ENCODE results near the gene ACP1. TPM values are rescaled to one million over a fixed set of nuclear protein-coding genes. Genes with fewer than 3 reads are reported as not detected.

Gene ACP1
- polyA plus RNA-seq, 1 of the 3 experiments (the other 2 are of a cell fraction), result 88.9 TPM

- Histone ChIP-seq H3K9me3 (no peaks in the 10 kb centered on the region; the same call in 1 of the 2 replicates), H3K36me3 (replicated peaks in 1 of 2; ENCODE audit: control insufficient read depth in 1 of 2, insufficient read depth in 2 of 2, low read length in 1 of 2) (peaks cover 30 to 34% of the 10 kb centered on the region in 2 experiments), H3F3A (replicated peaks; ENCODE audit: insufficient read depth) (no peaks in the 10 kb centered on the region), H3K4me2 (no peak overlapping the region), H3K27me3 (ENCODE audit: insufficient read depth) (no peaks in the 10 kb centered on the region), H2AFZ (ENCODE audit: low read depth) (no peak overlapping the region), H3K27ac (ENCODE audit: low read depth in 2 of 2, low read length in 1 of 2) (no peak overlapping the region), H3K4me3 (ENCODE audit: low read depth in 2 of 2, low read length in 1 of 2) (no peak overlapping the region), H4K20me1 (ENCODE audit: insufficient read depth) (no peaks in the 10 kb centered on the region), H3K9me2 (no peaks in the 10 kb centered on the region), H3K79me2 (ENCODE audit: insufficient read depth) (no peaks in the 10 kb centered on the region), H3K9ac (no peak overlapping the region), H3K4me1 (ENCODE audit: control insufficient read depth in 1 of 2, insufficient read depth in 2 of 2, low read depth in 1 of 2, low read length in 1 of 2) (peaks cover 0 to 10% of the 10 kb centered on the region in 2 experiments; a peak in 1 of 4 replicates)
- no peak for TF ChIP-seq EP300 (IDR thresholded peaks at IDR 0.05; ENCODE audit: borderline replicate concordance in 1 of 2, low read depth in 1 of 2, low read length in 1 of 2)
- TF ChIP-seq GATA2 (CRISPR knock-in tag; IDR thresholded peaks at IDR 0.05), result no peak
- TF ChIP-seq REST (IDR thresholded peaks at IDR 0.05; ENCODE audit: low read depth, low read length), result no peak
- no peak for TF ChIP-seq POLR2AphosphoS5 (IDR thresholded peaks at IDR 0.05; ENCODE audit: low read depth, low read length)
- TF ChIP-seq SIN3A (IDR thresholded peaks at IDR 0.05; ENCODE audit: borderline replicate concordance, low read depth, low read length), result no peak
- TF ChIP-seq FOXJ3 (CRISPR knock-in tag; IDR thresholded peaks at IDR 0.05), result no peak
- TF ChIP-seq ZBTB33 (IDR thresholded peaks at IDR 0.05; ENCODE audit: borderline replicate concordance, low read depth), result no peak
- no peak for TF ChIP-seq NRF1 (IDR thresholded peaks at IDR 0.05; ENCODE audit: low read depth, low read length)
- TF ChIP-seq MXI1 (IDR thresholded peaks at IDR 0.05; ENCODE audit: low read depth, low read length), result no peak
- no peak for TF ChIP-seq TEAD4 (IDR thresholded peaks at IDR 0.05; ENCODE audit: borderline replicate concordance, insufficient read depth)
- no peak for TF ChIP-seq PBX3 (IDR thresholded peaks at IDR 0.05)
- no peak for TF ChIP-seq USF1 (IDR thresholded peaks at IDR 0.05; ENCODE audit: borderline replicate concordance, low read depth)
- no peak for TF ChIP-seq MAX (IDR thresholded peaks at IDR 0.05; ENCODE audit: low read depth)
- no peak for TF ChIP-seq USF2 (IDR thresholded peaks at IDR 0.05; ENCODE audit: borderline replicate concordance, low read depth, low read length)
- no peak for TF ChIP-seq YY1 (IDR thresholded peaks at IDR 0.05; ENCODE audit: low read depth)
- TF ChIP-seq RAD21 (IDR thresholded peaks at IDR 0.05; ENCODE audit: low read length), result no peak
- 89% methylated on average over 2 of the region's 2 CpGs for WGBS (ENCODE audit: low lambda C conversion rate)
- POLR2A ChIA-PET, result no interaction called here
- CTCF ChIA-PET, result interaction anchor here (0.9 to 5.9 kb wide), 5 partner anchors 8 to 412 kb away, joined by 3 to 26 read pairs (median 5); no protein-coding TSS in a partner anchor
- DNase-seq, result no peak
Measured at GRCh38 chr2:255195-255594, 9.6 kb upstream of the ACP1 start.
